Nephron (organoid): ENCODE results near the gene ZNF263.

Experiments used
- H3K27ac Mint-ChIP-seq, 3 experiments: 2 replicates each; pipeline ENCODE4 v1.8.0; 2020; ENCODE audit warnings: mixed read lengths in 3 of 3, mild to moderate bottlenecking in 2 of 3, moderate library complexity in 1 of 3
- H3K27me3 Mint-ChIP-seq: 2 replicates; pipeline ENCODE4 v1.8.0; 2021; ENCODE audit warnings: low read depth, mild to moderate bottlenecking, moderate library complexity, mixed read lengths
- H3K36me3 Mint-ChIP-seq: 2 replicates; pipeline ENCODE4 v1.8.0; 2020; ENCODE audit warnings: low read depth, mixed read lengths
- H3K4me1 Mint-ChIP-seq: 2 replicates; pipeline ENCODE4 v1.8.0; 2020; ENCODE audit warnings: mixed read lengths
- H3K4me3 Mint-ChIP-seq, 3 experiments: 2 replicates each; pipeline ENCODE4 v1.8.0; 2020; ENCODE audit warnings: mild to moderate bottlenecking in 3 of 3, mixed read lengths in 3 of 3, moderate library complexity in 2 of 3
- H3K9me3 Mint-ChIP-seq: 2 replicates; pipeline ENCODE4 v1.8.0; 2020; ENCODE audit warnings: mixed read lengths
- CTCF ChIP-seq, 3 experiments: fragments of 200-600 bp; sonication (generic); IDR thresholded peaks; one replicate each; pipeline ENCODE4 v1.5.0; 2021; ENCODE audit warnings: antibody characterized with exemption in 3 of 3; ENCODE audit not compliant: unreplicated experiment in 3 of 3

ZNF263 gene

GRCh38 chr16:3249451-3249850 lies 33.8 kb upstream of the ZNF263 start:
- peaks cover 2% of the 10 kb centered on the region for H3K9me3 Mint-ChIP-seq
- no peak overlapping the region for H3K4me3 Mint-ChIP-seq
- H3K36me3 Mint-ChIP-seq: no peaks in the 10 kb centered on the region
- no peaks in the 10 kb centered on the region for H3K4me1 Mint-ChIP-seq
- H3K27me3 Mint-ChIP-seq: peaks cover 22% of the 10 kb centered on the region
- no peak for TF ChIP-seq CTCF (IDR thresholded peaks at IDR 0.05; ENCODE audit: unreplicated experiment in 3 of 3)
- no peak overlapping the region for H3K27ac Mint-ChIP-seq

- H3K36me3 Mint-ChIP-seq: no peaks in the 10 kb centered on the region
- peaks cover 10% of the 10 kb centered on the region for H3K27me3 Mint-ChIP-seq
- H3K9me3 Mint-ChIP-seq: peaks cover 2% of the 10 kb centered on the region
- H3K4me3 Mint-ChIP-seq: no peak overlapping the region
- no peak overlapping the region for H3K27ac Mint-ChIP-seq
- TF ChIP-seq CTCF (IDR thresholded peaks at IDR 0.05; ENCODE audit: unreplicated experiment in 3 of 3): no peak
- H3K4me1 Mint-ChIP-seq: no peaks in the 10 kb centered on the region
Measured at GRCh38 chr16:3252967-3253366, 30.3 kb upstream of the ZNF263 start.

- Mint-ChIP-seq H3K9me3 (peaks cover 2% of the 10 kb centered on the region), H3K4me1 (no peaks in the 10 kb centered on the region), H3K36me3 (no peaks in the 10 kb centered on the region), H3K27ac (no peak overlapping the region), H3K27me3 (peaks cover 18% of the 10 kb centered on the region), H3K4me3 (no peak overlapping the region)
- no peak for TF ChIP-seq CTCF (IDR thresholded peaks at IDR 0.05; ENCODE audit: unreplicated experiment in 3 of 3)
Measured at GRCh38 chr16:3254309-3254708, 29.0 kb upstream of the ZNF263 start.

GRCh38 chr16:3256146-3256865 lies 27.0 kb upstream of the ZNF263 start, which contains the start of gene MEFV:
Gene MEFV (minus strand): TSS chr16:3256633. CDS start chr16:3256587, 46 bp downstream.
- peaks cover 15% of the 10 kb centered on the region for H3K27me3 Mint-ChIP-seq
- H3K4me1 Mint-ChIP-seq: no peaks in the 10 kb centered on the region
- H3K36me3 Mint-ChIP-seq: no peaks in the 10 kb centered on the region
- H3K27ac Mint-ChIP-seq: no peak within 1 kb of the TSS
- no peak within 1 kb of the TSS for H3K4me3 Mint-ChIP-seq
- H3K9me3 Mint-ChIP-seq: no peaks in the 10 kb centered on the region
- no peak for TF ChIP-seq CTCF (IDR thresholded peaks at IDR 0.05; ENCODE audit: unreplicated experiment in 3 of 3)

- Mint-ChIP-seq H3K4me1 (no peaks in the 10 kb centered on the region), H3K36me3 (no peaks in the 10 kb centered on the region), H3K4me3 (no peak overlapping the region), H3K27me3 (peaks cover 15% of the 10 kb centered on the region), H3K27ac (no peak overlapping the region), H3K9me3 (no peaks in the 10 kb centered on the region)
- no peak for TF ChIP-seq CTCF (IDR thresholded peaks at IDR 0.05; ENCODE audit: unreplicated experiment in 3 of 3)
Measured at GRCh38 chr16:3256866-3257465, 26.3 kb upstream of the ZNF263 start.

DNA sequence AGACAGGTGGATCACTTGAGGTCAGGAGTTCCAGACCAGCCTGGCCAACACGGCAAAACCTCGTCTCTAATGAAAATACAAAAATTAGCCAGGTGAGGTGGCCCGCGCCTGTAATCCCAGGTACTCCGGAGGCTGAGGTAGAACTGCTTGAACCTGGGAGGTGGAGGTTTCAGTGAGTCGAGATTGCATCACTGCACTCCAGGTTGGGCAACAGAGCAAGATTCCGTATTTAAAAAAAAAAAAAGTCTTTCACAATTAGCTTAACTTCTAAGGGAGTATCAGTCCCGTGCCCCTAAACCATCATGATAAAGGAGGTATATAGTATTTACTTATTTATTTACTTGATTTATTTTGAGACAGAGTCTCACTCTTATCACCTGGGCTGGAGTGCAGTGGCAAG lies 23.5 kb upstream of the ZNF263 start:
- H3K36me3 Mint-ChIP-seq: no peaks in the 10 kb centered on the region
- no peaks in the 10 kb centered on the region for H3K9me3 Mint-ChIP-seq
- H3K27me3 Mint-ChIP-seq: peaks cover 11% of the 10 kb centered on the region
- no peak overlapping the region for H3K27ac Mint-ChIP-seq
- TF ChIP-seq CTCF (IDR thresholded peaks at IDR 0.05; ENCODE audit: unreplicated experiment in 3 of 3): no peak
- H3K4me3 Mint-ChIP-seq: no peak overlapping the region
- H3K4me1 Mint-ChIP-seq: peaks cover 4% of the 10 kb centered on the region
